ENCODE measurements around the gene CD101.

DNA sequence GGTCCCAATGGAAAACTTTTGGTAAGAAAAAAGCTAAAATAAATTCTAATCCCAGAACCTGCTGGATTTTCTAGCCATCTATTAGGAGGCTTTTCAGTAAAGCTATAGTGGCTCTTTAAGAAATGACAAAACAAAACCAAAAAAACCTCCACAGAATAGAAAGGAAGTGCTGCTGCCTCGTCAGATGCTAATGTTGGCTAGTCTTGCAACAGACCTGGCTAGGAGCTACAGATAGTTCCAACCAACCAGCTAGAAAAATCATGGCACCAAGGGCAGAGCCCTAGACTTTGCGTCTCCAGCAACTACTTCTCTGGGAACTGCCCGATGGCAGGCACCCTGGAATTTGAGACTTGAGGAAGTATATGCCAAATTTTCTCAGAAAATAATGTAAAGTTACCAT, 7.6 kb downstream of the CD101 start:
- TF ChIP-seq, protein P1, sequence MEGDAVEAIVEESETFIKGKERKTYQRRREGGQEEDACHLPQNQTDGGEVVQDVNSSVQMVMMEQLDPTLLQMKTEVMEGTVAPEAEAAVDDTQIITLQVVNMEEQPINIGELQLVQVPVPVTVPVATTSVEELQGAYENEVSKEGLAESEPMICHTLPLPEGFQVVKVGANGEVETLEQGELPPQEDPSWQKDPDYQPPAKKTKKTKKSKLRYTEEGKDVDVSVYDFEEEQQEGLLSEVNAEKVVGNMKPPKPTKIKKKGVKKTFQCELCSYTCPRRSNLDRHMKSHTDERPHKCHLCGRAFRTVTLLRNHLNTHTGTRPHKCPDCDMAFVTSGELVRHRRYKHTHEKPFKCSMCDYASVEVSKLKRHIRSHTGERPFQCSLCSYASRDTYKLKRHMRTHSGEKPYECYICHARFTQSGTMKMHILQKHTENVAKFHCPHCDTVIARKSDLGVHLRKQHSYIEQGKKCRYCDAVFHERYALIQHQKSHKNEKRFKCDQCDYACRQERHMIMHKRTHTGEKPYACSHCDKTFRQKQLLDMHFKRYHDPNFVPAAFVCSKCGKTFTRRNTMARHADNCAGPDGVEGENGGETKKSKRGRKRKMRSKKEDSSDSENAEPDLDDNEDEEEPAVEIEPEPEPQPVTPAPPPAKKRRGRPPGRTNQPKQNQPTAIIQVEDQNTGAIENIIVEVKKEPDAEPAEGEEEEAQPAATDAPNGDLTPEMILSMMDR (IDR thresholded peaks at IDR 0.05; ENCODE audit: borderline replicate concordance, extremely low read depth, low read length, poor library complexity, severe bottlenecking) = no peak
- TF ChIP-seq EZH2 (IDR thresholded peaks at IDR 0.05; ENCODE audit: borderline replicate concordance, low read depth, low read length, severe bottlenecking) = no peak

Measured in DND-41 (cell line).